Measurements from ENCODE around the gene IGF2BP3.

The IGF2BP3 gene

GRCh38 chr7:23335621-23336020, 134.7 kb downstream of the IGF2BP3 start:
- no peak for DNase-seq (ENCODE audit: low read depth)
- TF ChIP-seq, protein P1, sequence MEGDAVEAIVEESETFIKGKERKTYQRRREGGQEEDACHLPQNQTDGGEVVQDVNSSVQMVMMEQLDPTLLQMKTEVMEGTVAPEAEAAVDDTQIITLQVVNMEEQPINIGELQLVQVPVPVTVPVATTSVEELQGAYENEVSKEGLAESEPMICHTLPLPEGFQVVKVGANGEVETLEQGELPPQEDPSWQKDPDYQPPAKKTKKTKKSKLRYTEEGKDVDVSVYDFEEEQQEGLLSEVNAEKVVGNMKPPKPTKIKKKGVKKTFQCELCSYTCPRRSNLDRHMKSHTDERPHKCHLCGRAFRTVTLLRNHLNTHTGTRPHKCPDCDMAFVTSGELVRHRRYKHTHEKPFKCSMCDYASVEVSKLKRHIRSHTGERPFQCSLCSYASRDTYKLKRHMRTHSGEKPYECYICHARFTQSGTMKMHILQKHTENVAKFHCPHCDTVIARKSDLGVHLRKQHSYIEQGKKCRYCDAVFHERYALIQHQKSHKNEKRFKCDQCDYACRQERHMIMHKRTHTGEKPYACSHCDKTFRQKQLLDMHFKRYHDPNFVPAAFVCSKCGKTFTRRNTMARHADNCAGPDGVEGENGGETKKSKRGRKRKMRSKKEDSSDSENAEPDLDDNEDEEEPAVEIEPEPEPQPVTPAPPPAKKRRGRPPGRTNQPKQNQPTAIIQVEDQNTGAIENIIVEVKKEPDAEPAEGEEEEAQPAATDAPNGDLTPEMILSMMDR (conservative IDR thresholded peaks at IDR 0.05; ENCODE audit: low read depth, low read length) = no peak
- no peak overlapping the region for H3K4me3 ChIP-seq (ENCODE audit: low read depth, low read length)

DNA sequence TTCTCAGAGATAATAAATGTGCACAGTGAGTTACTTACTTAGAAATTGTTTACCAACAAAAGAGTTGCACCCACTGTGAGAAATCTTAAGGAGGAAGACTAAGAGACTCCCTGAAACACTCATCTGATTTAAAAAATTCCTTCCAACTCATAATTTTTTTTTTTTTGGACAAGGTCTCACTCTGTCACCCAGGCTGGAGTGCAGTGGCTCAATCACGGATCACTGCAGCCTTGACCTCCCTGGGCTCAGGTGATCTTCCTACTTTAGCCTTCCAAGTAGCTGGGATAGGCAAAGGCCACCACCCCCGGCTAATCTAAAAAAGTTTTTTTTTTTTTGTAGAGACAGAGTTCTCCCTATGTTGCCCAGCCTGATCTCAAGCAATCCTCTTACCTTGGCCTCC, 135.2 kb downstream of the IGF2BP3 start:
- H3K4me3 ChIP-seq (ENCODE audit: low read depth, low read length) = no peak overlapping the region
- TF ChIP-seq, protein P1 (conservative IDR thresholded peaks at IDR 0.05; ENCODE audit: low read depth, low read length) = no peak
- no peak for DNase-seq (ENCODE audit: low read depth)

GRCh38 chr7:23334482-23335056, 135.7 kb downstream of the IGF2BP3 start:
- peak; percentile 94 for DNase-seq (ENCODE audit: low read depth)
- TF ChIP-seq, protein P1 (conservative IDR thresholded peaks at IDR 0.05; ENCODE audit: low read depth, low read length) = no peak
- H3K4me3 ChIP-seq (ENCODE audit: low read depth, low read length) = no peak overlapping the region

DNA sequence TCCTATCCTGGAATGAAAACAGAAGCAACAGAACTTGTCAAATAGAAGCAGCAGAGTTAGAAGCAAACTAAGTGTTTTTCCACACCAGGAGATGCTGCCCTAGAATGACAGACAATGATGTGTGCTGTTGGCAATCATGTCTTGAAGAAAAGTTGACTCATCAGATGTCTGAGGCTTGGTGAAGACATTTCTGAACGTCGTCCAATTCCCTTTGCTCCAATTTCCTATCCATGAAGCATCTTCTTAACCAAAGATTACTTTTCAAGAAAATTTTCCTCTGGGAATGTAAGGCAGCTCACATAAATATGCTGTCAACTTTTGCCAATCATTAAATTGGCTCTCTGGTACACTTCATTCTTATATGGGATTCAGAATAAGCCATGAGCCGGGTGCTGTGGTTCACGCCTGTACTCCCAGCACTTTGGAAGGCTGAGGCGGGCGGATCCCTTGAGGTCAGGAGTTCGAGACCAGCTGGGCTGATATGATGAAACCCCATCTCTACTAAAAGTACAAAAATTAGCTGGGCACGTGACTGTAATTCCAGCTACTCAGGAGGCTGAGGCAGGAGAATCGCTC, 136.5 kb downstream of the IGF2BP3 start:
- H3K4me3 ChIP-seq (ENCODE audit: low read depth, low read length) = no peak overlapping the region
- DNase-seq (ENCODE audit: low read depth) = peak; percentile 93
- TF ChIP-seq, protein P1 (conservative IDR thresholded peaks at IDR 0.05; ENCODE audit: low read depth, low read length) = no peak

DNA sequence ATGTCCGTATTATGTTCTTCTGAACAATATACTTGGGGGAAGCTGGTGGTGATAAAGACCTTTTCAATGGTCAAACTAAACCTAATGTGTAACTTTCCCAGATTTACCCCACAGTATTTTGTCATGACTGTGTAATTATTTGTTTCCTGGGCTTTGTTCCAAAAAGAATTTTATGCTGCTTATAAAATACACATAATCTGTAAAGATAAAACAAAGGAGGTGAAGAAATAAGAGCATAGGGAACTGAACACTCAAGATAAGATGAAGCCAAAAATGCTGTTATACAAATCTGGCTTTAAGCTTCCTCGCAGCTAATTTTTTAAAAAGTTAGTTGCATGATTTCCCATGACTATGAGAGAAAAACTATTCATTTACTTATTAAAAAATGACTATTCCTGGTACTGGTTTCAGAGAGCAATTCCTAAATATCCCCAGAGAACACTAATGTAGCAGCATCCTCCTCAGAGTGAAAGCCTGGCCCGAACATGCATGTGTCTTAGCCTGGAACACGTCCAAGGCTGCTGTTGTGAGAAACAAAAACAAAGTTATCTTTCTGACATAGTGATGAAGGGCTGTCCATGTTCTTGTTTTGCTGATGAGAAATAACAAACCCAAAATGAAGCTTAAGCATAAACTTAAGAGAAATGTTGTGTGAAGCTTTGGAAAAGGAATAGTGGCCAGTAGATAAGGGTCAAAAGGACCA, 137.2 kb downstream of the IGF2BP3 start:
- H3K4me3 ChIP-seq (ENCODE audit: low read depth, low read length) = no peak overlapping the region
- peak; percentile 86 for DNase-seq (ENCODE audit: low read depth)
- TF ChIP-seq, protein P1 (conservative IDR thresholded peaks at IDR 0.05; ENCODE audit: low read depth, low read length) = no peak

DNA sequence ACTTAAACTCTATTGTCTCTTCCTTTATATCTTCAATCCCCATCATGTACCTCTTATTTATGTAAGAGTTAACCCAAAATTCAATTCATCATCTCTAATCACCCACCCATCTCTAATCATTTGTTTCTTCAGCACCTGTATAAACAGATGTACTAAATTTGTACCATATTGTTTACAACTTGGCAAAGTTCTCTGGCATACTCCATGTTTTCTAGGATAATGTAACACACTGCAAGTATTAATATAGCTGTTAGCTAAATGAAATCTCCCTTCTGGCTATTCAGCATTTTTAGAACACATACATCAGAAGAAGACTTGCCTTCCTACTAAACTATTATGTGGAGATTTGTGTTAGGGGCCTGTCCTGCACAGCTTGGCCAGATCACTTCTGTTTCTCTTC, 138.1 kb downstream of the IGF2BP3 start:
- no peak overlapping the region for H3K4me3 ChIP-seq (ENCODE audit: low read depth, low read length)
- DNase-seq (ENCODE audit: low read depth) = no peak
- TF ChIP-seq, protein P1 (conservative IDR thresholded peaks at IDR 0.05; ENCODE audit: low read depth, low read length) = no peak
